NCI-H510A (cell line): Measurements from ENCODE around the gene KRTAP5-6.

ENCODE experiments used
- DNase-seq: peaks from one replicate; lab custom pipeline; 2025; lab: John Stamatoyannopoulos, UW

The KRTAP5-6 gene, protein sequence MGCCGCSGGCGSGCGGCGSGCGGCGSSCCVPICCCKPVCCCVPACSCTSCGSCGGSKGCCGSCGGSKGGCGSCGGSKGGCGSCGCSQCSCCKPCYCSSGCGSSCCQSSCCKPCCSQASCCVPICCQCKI

DNA sequence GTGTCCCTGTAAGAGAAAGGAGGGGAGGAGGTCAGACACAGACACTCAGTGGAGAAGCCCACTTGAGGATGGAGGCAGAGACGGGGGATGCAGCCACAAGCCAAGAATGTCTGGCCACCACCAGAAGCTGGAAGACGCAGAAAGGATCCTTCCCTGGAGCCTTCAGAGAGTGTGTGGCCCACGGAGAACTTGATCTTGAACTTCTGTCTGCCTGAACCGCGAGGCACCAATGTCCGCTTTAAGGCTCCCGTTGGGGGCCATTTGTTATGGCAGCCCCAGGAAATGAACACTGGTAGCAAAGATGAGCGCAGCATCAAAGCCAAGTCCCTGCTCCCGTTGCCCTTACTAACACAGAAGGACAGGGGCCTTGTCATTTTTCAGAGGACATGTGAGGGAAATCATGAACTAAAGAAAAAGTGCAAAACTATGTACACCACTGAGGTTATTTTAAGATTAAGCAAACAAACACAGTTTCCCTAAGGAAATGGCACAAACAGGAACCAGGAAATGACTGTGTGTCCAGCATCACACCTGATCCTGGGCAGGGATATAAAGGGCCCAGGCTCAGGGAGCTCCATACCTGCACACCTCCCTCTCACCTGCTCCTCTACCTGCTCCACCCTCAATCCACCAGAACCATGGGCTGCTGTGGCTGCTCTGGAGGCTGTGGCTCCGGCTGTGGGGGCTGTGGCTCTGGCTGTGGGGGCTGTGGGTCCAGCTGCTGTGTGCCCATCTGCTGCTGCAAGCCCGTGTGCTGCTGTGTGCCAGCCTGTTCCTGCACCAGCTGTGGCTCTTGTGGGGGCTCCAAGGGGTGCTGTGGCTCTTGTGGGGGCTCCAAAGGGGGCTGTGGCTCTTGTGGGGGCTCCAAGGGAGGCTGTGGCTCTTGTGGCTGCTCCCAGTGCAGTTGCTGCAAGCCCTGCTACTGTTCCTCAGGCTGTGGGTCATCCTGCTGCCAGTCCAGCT, at the start of gene KRTAP5-6:
Gene KRTAP5-6, plus strand, starts transcription at position 588 of the 963 bp plus-strand sequence. Its CDS starts 51 bp downstream, at position 639.
- DNase-seq, result no peak

DNA sequence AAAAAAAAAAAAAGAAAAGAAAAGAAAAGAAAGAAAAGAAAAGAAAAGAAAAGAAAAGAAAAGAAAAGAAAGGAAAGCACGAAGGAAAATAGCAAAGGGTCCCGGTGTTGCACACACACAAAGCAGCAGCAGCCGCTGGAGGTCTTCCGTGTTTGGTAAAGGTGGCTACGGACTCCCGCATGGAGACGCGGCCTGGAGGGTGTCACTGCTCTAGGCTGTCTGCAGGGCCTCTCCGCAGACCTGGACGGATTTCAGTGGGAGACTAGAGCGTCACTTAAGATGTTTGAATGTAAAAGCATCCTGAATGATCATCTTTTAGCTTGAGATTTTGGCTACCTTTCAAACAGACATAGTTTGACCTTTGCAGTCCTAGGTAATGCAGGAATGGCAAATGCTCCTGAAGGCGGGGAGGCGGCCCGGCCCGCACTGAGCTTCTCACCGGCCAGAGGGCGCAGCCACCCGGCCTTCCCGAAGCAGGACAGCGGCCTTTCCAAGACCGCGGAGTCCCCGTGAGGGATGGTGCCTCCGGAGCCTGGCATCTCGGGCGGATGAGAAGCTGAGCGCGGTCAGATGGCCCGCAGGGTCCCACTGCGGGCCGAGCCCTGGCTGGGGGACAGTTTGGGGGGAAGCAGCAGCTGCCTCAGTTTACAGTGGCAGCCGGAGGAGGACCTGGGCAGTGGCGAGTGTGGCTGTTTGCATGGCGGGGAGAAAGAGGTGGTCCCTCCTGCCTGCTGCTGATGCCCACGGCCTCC, 48.9 kb upstream of the KRTAP5-6 start:
- no peak for DNase-seq

DNA sequence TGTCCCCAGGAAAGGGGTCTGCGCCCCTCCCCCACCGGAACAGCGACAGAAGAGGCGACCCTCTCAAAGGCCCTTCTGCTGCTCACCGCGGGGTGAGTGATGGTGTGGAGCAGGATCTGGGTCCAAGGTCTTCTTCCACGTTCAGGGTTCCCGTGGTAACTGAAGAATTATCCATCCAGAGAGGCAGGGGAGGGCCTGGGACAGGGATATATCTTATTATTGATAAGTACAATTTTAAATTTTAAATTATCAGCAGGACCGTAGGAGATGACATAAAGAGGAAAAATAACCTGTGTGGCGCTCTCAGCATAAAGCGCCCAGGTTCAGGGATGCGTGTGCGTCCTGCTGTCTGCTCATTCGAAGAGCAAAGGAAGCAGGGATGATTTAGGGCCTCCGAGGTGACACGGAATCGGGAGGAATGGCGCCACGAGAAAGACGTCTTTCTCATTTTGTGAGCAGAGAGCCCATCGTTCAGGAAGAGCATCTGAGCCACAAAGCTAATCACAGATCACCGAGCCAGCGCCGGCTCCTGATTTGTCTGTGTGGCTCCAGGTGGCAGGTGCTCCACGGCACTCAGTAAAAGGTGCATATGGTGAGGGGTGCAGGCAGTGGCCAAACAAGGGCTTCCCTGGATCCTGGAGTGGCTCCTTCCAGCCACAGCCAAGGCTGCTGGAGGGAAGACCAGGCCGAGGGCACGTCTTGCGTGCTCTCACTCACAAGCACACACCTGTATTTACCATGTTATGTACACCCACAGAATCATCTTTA, 48.2 kb upstream of the KRTAP5-6 start:
- no peak for DNase-seq

DNA sequence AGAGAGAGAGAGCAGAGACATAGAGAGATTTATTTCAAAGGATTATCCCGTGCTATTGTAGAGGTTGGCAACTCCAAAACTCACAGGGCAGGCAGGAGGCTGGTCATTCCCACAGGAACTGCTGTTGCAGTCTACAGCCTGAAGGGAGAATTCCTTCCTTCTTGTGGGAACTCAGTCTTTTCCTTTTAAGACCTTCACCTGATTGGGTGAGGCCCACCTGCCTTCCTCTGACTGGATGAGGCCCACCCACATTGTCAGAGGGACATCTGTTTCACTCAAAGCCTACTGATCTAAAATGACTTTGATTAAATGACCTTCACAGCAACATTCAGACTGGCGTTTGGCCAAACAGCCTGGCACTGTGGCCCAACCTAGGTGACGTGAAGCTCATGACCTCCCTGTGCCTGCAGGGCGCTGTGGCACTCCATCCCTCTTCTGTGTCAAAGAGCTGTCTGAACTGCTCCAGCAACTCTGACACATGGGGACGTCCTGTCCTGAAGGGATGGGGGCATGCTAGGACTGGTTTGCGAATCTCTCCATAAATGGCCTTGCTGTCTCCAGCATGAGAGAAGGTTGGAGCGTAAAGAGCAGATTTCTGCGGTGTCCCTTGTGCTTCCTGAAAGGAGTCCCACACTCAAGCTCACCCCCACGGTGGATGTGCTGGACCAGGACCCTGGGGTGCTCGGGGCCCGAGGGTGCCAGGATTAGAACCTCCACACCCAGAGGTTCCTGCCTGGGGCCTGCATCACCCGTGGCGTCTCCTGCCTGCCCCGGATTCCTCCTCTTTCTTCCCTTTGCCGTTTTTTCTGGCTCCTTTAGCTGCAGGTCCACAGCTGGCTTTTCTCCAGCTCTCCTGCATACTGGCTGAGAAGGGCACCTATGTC, 46.7 kb upstream of the KRTAP5-6 start:
- no peak for DNase-seq

DNA sequence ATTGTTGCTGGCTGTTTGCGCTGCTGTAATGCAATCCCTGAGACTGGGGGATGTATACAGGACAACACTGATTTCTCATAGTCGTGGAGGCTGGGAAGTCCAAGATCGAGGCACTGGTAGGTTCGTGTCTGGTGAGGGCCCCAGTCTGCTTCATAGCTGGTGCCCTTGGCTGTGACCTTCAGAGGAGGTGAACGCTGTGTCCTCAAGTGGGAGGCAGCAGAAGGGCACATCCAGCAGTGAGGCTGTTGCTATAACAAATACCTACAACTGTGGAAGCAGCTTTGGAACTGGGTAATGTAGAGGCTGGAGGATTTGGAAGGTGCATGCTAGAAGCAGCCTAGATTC, 46.1 kb upstream of the KRTAP5-6 start:
- DNase-seq, result no peak

DNA sequence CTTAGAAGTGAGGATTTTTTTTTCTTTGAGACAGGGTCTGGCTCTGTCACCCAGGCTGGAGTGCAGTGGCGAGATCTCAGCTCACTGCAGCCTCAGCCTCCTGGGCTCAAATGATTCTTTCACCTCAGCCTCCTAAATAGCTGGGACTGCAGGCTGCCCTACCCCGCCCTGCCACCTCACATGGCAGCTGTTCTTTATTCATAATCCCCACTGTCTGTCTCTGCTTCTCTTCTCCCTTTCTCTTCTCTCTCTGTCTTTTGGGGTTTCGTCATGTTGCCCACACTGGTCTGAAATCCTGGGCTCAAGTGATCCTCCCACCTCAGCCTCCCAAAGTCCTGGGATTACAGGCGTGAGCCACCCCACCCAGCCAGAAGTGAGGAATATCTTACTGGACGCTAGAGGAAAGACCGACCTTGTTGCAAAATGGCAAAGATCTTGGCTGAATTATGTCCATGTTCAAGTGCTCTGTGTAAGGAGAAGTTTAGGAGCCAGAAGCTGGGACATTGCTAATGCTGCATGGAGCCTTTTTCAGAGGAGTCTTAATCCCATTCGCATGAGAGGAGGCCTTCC, 45.5 kb upstream of the KRTAP5-6 start:
- DNase-seq, result no peak

DNA sequence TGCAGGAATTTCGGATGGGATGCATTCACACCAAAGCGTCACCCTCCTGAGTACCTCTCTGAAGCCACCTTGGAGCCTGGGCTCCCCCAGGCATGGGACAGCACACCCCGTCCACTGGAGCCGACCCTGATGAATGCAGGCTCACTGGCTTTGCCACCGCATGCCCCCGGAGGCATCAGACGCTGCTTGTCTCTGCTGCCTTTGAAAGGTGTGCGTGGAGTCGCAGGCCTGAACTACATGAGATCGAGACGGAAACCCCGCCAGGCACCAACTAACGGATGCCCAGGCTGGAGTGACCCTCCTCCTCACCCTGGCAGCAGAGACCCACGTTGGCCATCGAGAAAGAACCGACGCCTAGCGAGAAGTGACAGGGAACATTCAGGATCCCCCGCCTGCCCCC, 45.0 kb upstream of the KRTAP5-6 start:
- no peak for DNase-seq

DNA sequence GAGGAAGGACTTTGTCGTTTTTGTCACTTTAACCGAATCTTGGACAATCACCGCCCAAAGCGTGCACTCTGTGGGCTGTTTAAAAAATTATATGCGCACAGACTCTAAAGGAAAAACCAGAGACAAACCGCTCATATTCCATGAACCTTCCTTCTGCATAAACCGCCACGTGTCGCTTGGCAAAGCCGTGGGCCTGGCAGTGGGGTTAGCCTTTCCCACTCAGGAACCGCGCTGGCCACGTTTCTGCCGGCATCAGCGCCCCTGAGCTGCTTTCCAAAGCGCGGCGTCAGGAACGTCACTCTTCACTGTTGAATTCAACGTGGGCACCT, 44.6 kb upstream of the KRTAP5-6 start:
- DNase-seq, result no peak

DNA sequence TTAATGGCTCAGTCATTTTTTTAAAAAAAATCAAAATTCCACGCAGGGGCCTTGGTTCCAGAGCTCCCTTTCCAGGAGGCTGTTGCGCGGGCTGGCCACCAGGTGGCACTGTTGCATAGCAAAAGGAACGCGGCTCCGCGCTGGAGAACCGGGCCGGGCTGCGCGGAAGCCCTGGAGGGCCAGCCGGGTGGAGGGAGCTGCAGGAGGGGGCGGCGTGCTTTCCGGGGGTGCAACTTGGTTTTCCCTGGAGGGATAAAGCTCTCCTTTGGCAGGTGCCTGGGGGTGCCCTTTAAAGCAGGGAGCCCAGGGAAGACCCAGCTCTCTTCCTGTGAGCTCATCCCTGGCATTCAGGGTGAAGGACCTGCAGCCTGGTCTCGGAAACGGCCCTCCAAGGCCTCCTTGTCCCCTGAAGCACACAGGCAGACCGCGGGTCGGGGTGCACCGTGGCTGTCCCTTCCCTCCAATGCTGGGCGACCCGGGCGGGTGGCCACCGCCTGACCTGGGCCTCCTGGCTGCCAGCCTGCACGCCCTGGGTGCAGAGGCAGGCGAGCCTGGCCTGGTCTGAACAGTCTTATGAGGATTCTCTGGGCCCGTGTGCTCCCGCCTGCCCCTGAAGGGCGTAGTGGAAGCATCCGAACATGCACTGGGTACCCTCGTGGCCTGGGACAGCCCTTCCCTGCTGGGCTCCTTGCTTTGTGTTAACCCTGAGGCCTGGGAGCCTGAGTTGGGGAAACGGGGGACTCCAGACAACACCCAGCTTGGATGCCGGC, 44.0 kb upstream of the KRTAP5-6 start:
- no peak for DNase-seq

DNA sequence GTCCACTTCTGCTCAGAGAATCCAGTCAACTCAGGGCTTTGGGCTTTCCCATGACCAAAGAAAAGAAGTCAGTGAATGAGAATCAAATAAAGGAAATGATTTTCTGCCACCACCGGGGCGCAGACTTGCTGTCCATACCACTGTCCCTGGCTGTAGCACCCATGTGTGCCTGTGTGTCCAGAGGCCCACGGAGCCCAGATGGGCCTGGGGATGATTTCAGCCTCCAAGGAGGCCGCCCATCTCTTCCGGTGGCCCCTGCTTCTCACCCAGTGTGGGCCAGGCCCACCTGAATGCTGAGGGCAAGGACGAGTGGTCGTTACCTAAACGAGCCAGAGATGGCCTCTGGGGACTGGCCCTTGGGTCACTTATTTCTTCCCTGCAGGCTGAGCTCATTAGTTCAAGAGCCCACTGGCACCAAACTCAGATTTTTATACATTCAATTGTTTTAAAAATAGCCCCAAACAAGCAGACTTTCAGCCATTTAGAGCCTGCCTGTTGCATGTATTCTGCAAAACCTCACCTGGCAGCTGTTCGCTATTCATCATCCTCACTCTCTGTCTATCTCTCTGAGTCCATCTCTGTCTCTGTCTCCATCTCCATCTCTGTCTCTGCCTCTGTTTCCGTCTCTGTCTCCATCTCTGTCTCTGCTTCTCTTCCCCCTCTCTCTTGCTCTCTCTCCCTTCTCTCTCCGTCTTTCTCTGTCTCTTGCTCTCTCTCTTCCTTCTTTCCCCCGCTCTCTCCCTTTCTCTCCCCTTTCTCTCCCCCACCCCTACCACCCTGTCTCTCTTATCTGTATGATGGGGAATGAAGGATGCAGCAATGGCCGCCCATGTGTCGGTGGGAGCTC, 43.2 kb upstream of the KRTAP5-6 start:
- no peak for DNase-seq

DNA sequence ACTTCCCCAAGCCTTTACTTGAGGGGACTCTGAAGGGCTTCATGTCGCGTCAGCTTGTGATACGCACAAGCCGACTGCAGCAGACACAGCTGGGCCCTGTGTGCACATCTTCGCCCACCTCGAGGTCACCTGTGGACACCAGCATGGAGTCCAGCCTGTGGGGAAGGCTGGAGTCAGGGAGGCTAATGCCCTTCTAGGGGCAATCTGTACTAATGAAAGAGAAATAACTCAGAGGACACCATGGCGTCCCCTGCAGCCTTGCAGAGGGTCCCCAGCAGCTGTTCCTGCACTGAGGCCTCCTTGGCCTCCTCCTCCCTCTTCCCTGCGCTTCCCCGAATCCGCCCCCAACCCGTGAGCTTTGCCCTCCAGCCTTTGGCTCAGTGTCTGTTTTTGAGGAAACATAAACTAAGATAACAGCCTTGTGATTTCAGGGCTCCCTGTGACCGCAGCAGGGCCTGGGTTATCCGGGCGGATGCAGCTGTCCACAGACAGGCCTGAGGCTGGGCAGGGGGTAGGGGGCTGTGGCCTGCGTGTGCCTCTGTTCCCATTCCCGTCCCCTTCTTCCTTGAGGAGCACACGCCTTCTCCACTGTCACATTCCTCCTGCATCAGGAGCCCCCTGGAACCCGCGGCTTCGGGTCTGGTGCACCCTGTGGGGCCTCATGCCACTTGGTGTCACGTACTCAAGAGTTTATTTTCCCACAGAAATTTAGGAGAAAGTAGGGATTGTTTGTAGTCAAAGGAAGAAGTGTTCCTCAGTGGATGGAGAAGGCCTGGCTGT, 42.4 kb upstream of the KRTAP5-6 start:
- DNase-seq, result no peak

DNA sequence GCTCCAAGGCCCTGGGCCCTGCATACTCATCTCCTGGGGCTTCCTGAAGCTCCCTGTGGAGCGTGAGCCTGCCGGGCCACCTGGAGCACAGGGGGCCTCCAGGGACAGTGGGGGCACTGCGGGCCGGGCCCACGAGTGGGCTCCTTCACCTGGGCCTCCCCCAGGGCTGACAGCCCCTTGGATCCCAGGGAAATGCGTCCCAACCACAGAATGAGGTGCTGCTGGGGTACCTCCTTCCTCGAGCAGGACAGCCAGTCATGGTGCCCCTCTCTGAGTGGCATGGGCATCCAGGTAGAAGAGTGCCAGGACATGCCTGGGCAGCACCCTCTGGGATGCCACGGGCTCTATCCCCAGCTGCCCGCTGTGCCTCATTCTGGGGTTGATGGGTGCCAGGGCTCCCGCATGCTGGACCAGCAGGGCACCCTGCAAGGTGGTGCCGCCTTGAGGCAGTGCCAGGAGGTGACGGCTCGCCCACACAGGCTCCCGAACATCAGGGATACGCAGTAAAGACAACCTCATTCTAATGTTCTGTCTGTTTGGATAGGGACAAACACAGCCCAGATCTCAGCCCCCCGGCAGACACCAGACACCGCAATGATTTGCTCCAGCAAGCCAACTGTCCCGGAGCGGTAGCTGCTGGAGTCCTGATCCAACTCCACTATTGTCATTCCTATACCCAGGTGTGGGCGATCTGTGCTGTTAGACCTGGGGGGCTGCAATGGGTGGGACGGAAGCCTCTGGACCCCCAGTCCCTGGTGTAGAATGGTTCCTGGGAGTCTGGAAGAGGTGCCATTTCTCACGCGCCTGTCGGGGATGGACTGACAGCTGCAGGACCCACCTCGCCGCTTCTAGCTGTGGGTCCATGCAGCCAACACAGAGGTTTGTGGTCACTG, 41.6 kb upstream of the KRTAP5-6 start:
- DNase-seq, result no peak

DNA sequence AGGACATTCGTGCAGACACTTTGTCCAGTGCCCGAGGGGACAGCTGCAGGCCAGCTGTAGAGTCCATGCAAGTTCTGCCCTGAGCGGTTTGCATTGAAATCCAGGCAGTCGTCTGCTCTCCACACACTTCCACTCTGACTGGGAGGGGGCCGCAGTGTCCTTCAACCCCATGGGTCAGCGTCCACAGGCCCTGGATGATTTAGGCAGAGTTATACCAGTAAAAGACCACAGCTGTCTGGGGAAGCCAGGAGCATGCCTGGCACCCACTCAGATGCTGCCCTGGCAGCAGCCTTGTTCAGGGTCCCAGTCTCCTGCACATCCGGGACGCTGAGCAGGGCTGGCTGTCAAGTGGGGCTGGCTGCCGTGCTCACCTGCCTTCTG, 40.9 kb upstream of the KRTAP5-6 start:
- DNase-seq, result no peak

DNA sequence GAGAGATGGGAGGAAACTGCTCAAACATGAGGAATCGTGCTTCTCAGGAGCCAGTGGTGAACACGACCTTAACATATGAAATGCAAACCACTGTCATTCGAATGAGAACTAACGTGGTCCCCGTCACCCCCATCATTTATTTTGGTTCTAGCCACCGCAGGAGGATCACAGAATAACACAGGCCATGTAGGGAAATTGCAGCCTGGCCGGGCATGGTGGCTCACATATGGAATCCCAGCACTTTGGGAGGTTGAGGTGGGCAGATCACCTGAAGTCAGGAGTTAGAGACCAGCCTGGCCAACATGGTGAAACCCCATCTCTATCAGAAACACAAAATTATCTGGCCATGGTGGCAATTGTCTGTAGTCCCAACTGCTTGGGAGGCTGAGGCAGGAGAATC, 40.3 kb upstream of the KRTAP5-6 start:
- DNase-seq, result no peak

DNA sequence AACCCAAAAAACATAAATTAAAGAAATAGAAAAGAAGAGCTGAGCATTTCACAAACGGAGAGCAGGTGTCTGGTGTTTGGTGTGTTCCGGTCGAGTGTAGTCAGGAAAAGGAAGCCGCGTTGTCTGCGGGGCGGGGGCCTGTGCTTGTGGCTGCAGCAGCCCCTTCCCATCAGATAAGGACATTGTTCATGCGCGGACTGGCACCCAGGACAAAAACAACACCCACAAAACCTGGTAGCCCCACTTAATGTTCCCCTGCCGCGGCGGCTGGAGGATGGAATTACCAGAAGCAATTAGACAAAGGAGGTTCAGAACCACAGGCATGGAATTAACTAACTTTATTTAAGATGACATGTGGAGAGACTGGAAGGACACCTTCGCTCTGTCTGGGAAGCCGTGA, 37.5 kb upstream of the KRTAP5-6 start:
- DNase-seq, result no peak

DNA sequence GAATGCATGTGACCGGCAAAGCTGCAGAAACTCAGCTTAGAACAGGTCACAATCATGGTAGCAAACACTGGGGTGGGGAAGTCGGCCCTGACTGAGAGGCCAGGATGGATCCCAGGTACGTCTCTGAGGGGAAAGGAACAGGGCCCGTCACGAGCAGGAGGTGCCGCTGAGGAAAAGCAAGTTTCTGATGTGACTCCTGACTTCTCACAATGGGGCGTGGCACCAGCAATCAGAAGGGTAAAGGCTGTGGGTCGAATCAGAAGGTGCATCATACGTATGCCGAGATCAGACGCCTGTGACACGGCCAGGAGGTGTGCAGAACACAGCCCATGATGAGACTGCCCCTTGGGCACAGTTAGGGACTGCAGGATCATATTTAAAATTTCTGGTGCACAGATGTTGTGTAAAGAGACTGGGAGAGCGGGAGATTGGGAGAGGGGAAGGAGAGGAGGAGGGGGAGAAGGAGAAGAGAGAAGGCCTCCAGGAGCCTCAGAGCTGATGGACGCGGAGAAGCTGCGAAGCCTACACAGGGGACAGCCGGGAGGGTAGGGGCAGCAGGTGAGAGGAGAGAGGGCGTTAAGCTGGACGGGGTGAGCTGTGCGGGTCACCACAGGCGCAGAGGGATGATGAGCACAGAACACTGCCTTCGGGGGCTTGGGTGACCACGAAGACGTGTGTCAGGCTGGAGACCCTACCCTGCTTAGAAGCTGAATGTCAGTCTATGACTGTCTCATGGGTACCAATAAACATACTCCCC, 36.7 kb upstream of the KRTAP5-6 start:
- no peak for DNase-seq
